ENCODE results near the gene PWP2. TPM values are rescaled to one million over a fixed set of nuclear protein-coding genes. Genes with fewer than 3 reads are reported as not detected.
"Not testable (repeated sequence)": the region's sequence is repeated elsewhere in the genome, so short reads cannot be mapped to it uniquely, and the experiment has no call there.

The PWP2 gene
- total and polyA plus RNA-seq, 4 donors = 4.2 to 15.2 (median 5.3) TPM

GRCh38 chr21:44175189-44175588, 68.0 kb downstream of the PWP2 start:
- WGBS (ENCODE audit: insufficient coverage) = no CpG with 5 or more reads among the region's 17 CpGs
- H3K27ac ChIP-seq (ENCODE audit: low read depth, low read length); H3K36me3 ChIP-seq (ENCODE audit: control insufficient read depth, insufficient read depth, low read length); H3K4me3 ChIP-seq (ENCODE audit: low read depth, low read length); DNase-seq (ENCODE audit: low read depth in 4 of 6, low spot score in 6 of 6); H3K27me3 ChIP-seq (ENCODE audit: control insufficient read depth, insufficient read depth, low read length); H3K9me3 ChIP-seq (ENCODE audit: control insufficient read depth, insufficient read depth, low read length); H3K4me1 ChIP-seq (ENCODE audit: control insufficient read depth, insufficient read depth, low read length): not testable (repeated sequence)

GRCh38 chr21:44176127-44176526, 68.9 kb downstream of the PWP2 start:
- not testable (repeated sequence) for H3K36me3 ChIP-seq (ENCODE audit: control insufficient read depth, insufficient read depth, low read length); H3K9me3 ChIP-seq (ENCODE audit: control insufficient read depth, insufficient read depth, low read length); H3K27ac ChIP-seq (ENCODE audit: low read depth, low read length); H3K4me3 ChIP-seq (ENCODE audit: low read depth, low read length); DNase-seq (ENCODE audit: low read depth in 4 of 6, low spot score in 6 of 6); H3K27me3 ChIP-seq (ENCODE audit: control insufficient read depth, insufficient read depth, low read length); H3K4me1 ChIP-seq (ENCODE audit: control insufficient read depth, insufficient read depth, low read length)
- WGBS (ENCODE audit: insufficient coverage) = no CpG with 5 or more reads among the region's 14 CpGs

Other genes with a start within 250 kb of the PWP2 start
- 10 to 100 TPM; 33.7 to 35.5 TPM for gene AGPAT3, start 242.2 kb upstream of the PWP2 start, total RNA-seq
- gene AGPAT3, start 242.2 kb upstream of the PWP2 start, polyA plus RNA-seq (ENCODE audit: insufficient read length in 2 of 2) = 10 to 100 TPM; 63.2 to 63.3 TPM
- gene TRAPPC10, start 95.1 kb upstream of the PWP2 start, total RNA-seq = 10 to 100 TPM; 25.4 to 27.1 TPM
- 10 to 100 TPM; 23.8 TPM for gene TRAPPC10, start 95.1 kb upstream of the PWP2 start, polyA plus RNA-seq (ENCODE audit: insufficient read length in 2 of 2)
- gene GATD3, start 26.3 kb downstream of the PWP2 start, total RNA-seq = 10 to 100 TPM; 14.1 to 30.7 TPM
- 10 to 100 TPM; 31.2 to 46.4 TPM for gene GATD3, start 26.3 kb downstream of the PWP2 start, polyA plus RNA-seq (ENCODE audit: insufficient read length in 2 of 2)
- 1 to 10 TPM in 1 of 2 donors, under 1 TPM in 1; 0.59 to 1.5 TPM for gene ICOSLG, start 133.5 kb downstream of the PWP2 start, total RNA-seq
- gene ICOSLG, start 133.5 kb downstream of the PWP2 start, polyA plus RNA-seq (ENCODE audit: insufficient read length in 2 of 2) = 1 to 10 TPM; 3.2 to 3.8 TPM
- gene DNMT3L, start 154.5 kb downstream of the PWP2 start, total RNA-seq = not detected
- gene DNMT3L, start 154.5 kb downstream of the PWP2 start, polyA plus RNA-seq (ENCODE audit: insufficient read length in 2 of 2) = not detected
- under 1 TPM; 0.10 to 0.50 TPM for gene AIRE, start 178.5 kb downstream of the PWP2 start, total RNA-seq
- 1 to 10 TPM in 1 of 2 donors, under 1 TPM in 1; 0.63 to 1.1 TPM for gene AIRE, start 178.5 kb downstream of the PWP2 start, polyA plus RNA-seq (ENCODE audit: insufficient read length in 2 of 2)
- gene PFKL, start 192.7 kb downstream of the PWP2 start, total RNA-seq = 100 to 1,000 TPM; 107 to 152 TPM
- gene PFKL, start 192.7 kb downstream of the PWP2 start, polyA plus RNA-seq (ENCODE audit: insufficient read length in 2 of 2) = 100 to 1,000 TPM; 150 to 172 TPM
- gene CFAP410, start 232.0 kb downstream of the PWP2 start, total RNA-seq = 10 to 100 TPM; 11.9 to 28.3 TPM
- 10 to 100 TPM; 45.0 to 46.4 TPM for gene CFAP410, start 232.0 kb downstream of the PWP2 start, polyA plus RNA-seq (ENCODE audit: insufficient read length in 2 of 2)
- 10 to 100 TPM in 1 of 2 donors, 1 to 10 TPM in 1; 4.0 to 11.1 TPM for gene TRPM2, start 246.2 kb downstream of the PWP2 start, total RNA-seq
- 10 to 100 TPM; 17.8 to 21.4 TPM for gene TRPM2, start 246.2 kb downstream of the PWP2 start, polyA plus RNA-seq (ENCODE audit: insufficient read length in 2 of 2)

All from spinal cord (tissue), 10 donors.